Spleen (tissue), 7 donors: ENCODE data around the gene RNGTT.

Experiments used
- POLR2A ChIP-seq, 3 donors: fragments of 450-650 bp; IDR thresholded peaks; one replicate each; pipeline ENCODE4 v1.5.1; 2017; ENCODE audit warnings: antibody characterized with exemption in 3 of 3, mild to moderate bottlenecking in 1 of 3
- TF ChIP-seq, protein P1 (sequence below), 11 experiments: fragments of 200-600 bp in 7 of 11; fragments of 450-650 bp in 4 of 11; sonication (generic) in 4 of 11; IDR thresholded peaks in 8 of 11; conservative IDR thresholded peaks in 3 of 11; 1 replicate in 7 of 11; 2 replicates in 4 of 11; pipeline versions ENCODE4 v1.4.0 to v1.8.0; 2016 to 2021; ENCODE audit warnings: antibody characterized with exemption in 11 of 11, inconsistent platforms in 4 of 11, mild to moderate bottlenecking in 1 of 11
- donor health status: DM: no; HTN: no; CAD: no; lungs with moderate emphysema.
- donor health status: DM: no; HTN: no; CAD: no.
- donor health status: DM: no; HTN: no; CAD: no.

GRCh38 chr6:88921734-88922133 is 41.7 kb downstream of the RNGTT start:
- TF ChIP-seq POLR2A (IDR thresholded peaks at IDR 0.05) = no peak
- TF ChIP-seq, protein P1, sequence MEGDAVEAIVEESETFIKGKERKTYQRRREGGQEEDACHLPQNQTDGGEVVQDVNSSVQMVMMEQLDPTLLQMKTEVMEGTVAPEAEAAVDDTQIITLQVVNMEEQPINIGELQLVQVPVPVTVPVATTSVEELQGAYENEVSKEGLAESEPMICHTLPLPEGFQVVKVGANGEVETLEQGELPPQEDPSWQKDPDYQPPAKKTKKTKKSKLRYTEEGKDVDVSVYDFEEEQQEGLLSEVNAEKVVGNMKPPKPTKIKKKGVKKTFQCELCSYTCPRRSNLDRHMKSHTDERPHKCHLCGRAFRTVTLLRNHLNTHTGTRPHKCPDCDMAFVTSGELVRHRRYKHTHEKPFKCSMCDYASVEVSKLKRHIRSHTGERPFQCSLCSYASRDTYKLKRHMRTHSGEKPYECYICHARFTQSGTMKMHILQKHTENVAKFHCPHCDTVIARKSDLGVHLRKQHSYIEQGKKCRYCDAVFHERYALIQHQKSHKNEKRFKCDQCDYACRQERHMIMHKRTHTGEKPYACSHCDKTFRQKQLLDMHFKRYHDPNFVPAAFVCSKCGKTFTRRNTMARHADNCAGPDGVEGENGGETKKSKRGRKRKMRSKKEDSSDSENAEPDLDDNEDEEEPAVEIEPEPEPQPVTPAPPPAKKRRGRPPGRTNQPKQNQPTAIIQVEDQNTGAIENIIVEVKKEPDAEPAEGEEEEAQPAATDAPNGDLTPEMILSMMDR (IDR thresholded peaks at IDR 0.05 in 8 of 11, conservative IDR thresholded peaks at IDR 0.05 in 3 of 11) = no peak
